Fibroblast of lung (primary cell): ENCODE measurements around the gene TOMM70.

Experiments
- CTCF ChIP-seq, 2 donors: IDR thresholded peaks in 1 of 2; conservative IDR thresholded peaks in 1 of 2; 1 replicate in 1 of 2; 2 replicates in 1 of 2; pipeline ENCODE4 v1.5.1; 2011 to 2012; ENCODE audit warnings: low read length in 2 of 2, control low read depth in 1 of 2, inconsistent platforms in 1 of 2, low read depth in 1 of 2, mild to moderate bottlenecking in 1 of 2
- EZH2 ChIP-seq: IDR thresholded peaks from 2 replicates; pipeline ENCODE4 v1.5.1; 2012; ENCODE audit warnings: low read length, control low read depth, mild to moderate bottlenecking; ENCODE audit errors: missing control alignments

DNA sequence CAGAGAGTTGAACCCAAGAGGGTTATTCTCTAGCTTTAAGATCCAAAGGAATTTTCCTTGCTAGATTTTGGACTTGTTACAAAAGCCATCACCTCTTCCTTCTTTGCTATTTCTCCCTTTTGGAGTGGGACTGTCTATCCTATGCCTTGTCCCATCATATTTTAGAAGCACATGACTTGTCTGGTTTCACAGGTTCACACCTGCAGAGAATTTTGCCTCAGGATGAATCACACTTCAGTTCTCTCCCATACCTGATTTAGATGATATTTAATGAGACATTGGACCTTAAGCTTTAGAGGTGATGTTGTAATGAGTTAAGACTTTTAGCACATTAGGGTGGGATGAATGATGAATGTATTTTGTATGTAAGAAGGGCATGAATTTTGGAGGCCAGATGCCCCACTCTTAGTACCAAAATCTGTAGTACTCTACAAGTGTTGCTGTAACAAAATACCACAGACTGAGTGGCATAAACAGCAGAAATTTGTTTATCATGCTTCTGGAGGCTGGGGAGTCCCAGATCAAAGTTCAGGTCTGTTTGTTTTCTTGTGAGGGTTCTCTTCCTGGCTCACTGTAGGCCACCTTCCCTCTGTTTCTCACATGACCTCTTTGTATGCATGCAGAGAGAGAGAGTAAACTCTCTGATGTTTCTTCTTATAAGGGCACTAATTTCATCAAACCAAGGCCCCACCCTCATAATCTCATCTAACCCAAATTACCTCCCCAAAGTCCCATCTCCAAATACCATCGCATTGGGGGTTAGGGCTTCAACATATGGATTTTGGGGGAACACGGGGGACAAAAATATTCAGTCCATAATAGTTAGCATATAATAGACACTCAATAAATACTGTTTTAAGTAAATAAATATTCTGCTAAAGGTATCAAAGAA lies 10.4 kb upstream of the TOMM70 start:
- TF ChIP-seq CTCF (conservative IDR thresholded peaks at IDR 0.05 in 1 of 2, IDR thresholded peaks at IDR 0.05 in 1 of 2; ENCODE audit: low read depth in 1 of 2, low read length in 2 of 2) = no peak
- TF ChIP-seq EZH2 = no peak
